ENCODE data around the gene MAGED4B. TPM values are rescaled to one million over a fixed set of nuclear protein-coding genes. Genes with fewer than 3 reads are reported as not detected.

Gene MAGED4B
- total and polyA plus RNA-seq, 2 donors (not counting 1 experiment from before 2014, with no cell fraction given): 23.5 to 44.4 TPM

DNA sequence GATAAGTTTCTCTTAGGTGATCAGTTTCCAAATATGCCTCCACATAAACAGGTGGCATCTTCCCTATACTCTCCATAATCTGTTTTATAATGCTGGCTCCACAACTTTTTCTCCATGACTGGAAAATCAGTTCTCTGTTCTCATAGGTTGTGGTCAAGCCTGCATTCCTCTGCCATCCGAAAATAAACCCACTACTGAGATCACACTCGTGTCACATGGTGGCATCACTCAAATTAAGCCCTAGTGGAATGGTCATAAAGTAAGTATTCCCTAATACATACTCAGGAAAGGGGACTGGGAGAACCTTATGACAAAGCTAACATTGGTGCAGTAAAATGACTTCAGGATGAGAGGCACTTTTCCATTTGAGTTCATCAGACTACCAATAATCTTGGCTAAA, 37.6 kb downstream of the MAGED4B start:
- DNase-seq (ENCODE audit: low read depth in 2 of 2): no peak
- Histone ChIP-seq H3K79me2 (ENCODE audit: control insufficient read depth, insufficient read depth, low read length) (no peaks in the 10 kb centered on the region), H3K27ac (ENCODE audit: insufficient read depth, low read length) (no peak overlapping the region), H3K27me3 (ENCODE audit: control insufficient read depth, insufficient read depth, low read length) (no peaks in the 10 kb centered on the region), H4K20me1 (ENCODE audit: control insufficient read depth, extremely low read depth, insufficient read depth, low read length) (no peaks in the 10 kb centered on the region), H2AFZ (ENCODE audit: low read length) (no peak overlapping the region), H3K4me3 (replicated peaks in 1 of 4; ENCODE audit: control extremely low read depth in 1 of 4, insufficient read depth in 1 of 4, low read depth in 3 of 4, low read length in 4 of 4) (no peak overlapping the region), H3K4me2 (ENCODE audit: extremely low read depth, insufficient read depth, low read length) (no peak overlapping the region), H3K9me3 (ENCODE audit: control insufficient read depth, insufficient read depth, low read depth, low read length) (no peaks in the 10 kb centered on the region), H3K4me1 (ENCODE audit: control insufficient read depth, extremely low read depth, insufficient read depth, low read length) (no peaks in the 10 kb centered on the region), H3K36me3 (ENCODE audit: control insufficient read depth, insufficient read depth, low read length) (no peaks in the 10 kb centered on the region), H3K9ac (ENCODE audit: insufficient read depth, low read length) (no peak overlapping the region)
- TF ChIP-seq EZH2 (IDR thresholded peaks at IDR 0.05; ENCODE audit: low read length, missing control alignments): no peak

DNA sequence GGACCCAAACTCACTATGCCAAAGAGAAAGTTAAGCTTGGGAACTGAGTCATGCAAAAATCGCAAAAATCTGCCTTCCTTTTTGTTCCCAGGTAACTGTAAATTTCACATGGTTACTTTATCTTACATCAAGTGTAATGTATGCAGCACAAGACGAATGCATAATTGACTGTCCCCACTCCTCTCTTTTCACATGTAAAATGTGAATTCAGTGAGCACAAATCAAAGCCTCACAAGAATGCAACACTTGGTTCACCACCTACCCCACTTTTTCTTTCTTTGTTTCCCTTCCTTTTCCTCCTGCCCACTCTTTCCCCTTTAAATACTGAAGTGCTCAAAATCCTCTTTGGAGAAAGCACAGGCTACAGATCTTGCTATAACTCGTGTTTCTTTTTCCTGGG, 53.2 kb downstream of the MAGED4B start:
- Histone ChIP-seq H4K20me1 (ENCODE audit: control insufficient read depth, extremely low read depth, insufficient read depth, low read length) (no peaks in the 10 kb centered on the region), H3K9ac (ENCODE audit: insufficient read depth, low read length) (no peak overlapping the region), H3K4me3 (replicated peaks in 1 of 4; ENCODE audit: control extremely low read depth in 1 of 4, insufficient read depth in 1 of 4, low read depth in 3 of 4, low read length in 4 of 4) (no peak overlapping the region), H3K9me3 (ENCODE audit: control insufficient read depth, insufficient read depth, low read depth, low read length) (no peaks in the 10 kb centered on the region), H3K27ac (ENCODE audit: insufficient read depth, low read length) (no peak overlapping the region), H3K36me3 (ENCODE audit: control insufficient read depth, insufficient read depth, low read length) (no peaks in the 10 kb centered on the region), H3K4me1 (ENCODE audit: control insufficient read depth, extremely low read depth, insufficient read depth, low read length) (no peaks in the 10 kb centered on the region), H3K27me3 (ENCODE audit: control insufficient read depth, insufficient read depth, low read length) (no peaks in the 10 kb centered on the region), H2AFZ (ENCODE audit: low read length) (no peak overlapping the region), H3K79me2 (ENCODE audit: control insufficient read depth, insufficient read depth, low read length) (no peaks in the 10 kb centered on the region), H3K4me2 (ENCODE audit: extremely low read depth, insufficient read depth, low read length) (no peak overlapping the region)
- no peak for DNase-seq (ENCODE audit: low read depth in 2 of 2)
- no peak for TF ChIP-seq EZH2 (IDR thresholded peaks at IDR 0.05; ENCODE audit: low read length, missing control alignments)
- TF ChIP-seq, protein P1, sequence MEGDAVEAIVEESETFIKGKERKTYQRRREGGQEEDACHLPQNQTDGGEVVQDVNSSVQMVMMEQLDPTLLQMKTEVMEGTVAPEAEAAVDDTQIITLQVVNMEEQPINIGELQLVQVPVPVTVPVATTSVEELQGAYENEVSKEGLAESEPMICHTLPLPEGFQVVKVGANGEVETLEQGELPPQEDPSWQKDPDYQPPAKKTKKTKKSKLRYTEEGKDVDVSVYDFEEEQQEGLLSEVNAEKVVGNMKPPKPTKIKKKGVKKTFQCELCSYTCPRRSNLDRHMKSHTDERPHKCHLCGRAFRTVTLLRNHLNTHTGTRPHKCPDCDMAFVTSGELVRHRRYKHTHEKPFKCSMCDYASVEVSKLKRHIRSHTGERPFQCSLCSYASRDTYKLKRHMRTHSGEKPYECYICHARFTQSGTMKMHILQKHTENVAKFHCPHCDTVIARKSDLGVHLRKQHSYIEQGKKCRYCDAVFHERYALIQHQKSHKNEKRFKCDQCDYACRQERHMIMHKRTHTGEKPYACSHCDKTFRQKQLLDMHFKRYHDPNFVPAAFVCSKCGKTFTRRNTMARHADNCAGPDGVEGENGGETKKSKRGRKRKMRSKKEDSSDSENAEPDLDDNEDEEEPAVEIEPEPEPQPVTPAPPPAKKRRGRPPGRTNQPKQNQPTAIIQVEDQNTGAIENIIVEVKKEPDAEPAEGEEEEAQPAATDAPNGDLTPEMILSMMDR (conservative IDR thresholded peaks at IDR 0.05 in 1 of 2, IDR thresholded peaks at IDR 0.05 in 1 of 2; ENCODE audit: low read depth in 1 of 2, low read length in 2 of 2): no peak

Other genes starting within 250 kb of the MAGED4B start
- 46.0 and 72.0 TPM in 2 replicates for gene MAGED1, start 175.6 kb downstream of the MAGED4B start, total RNA-seq
- gene MAGED1, start 175.6 kb downstream of the MAGED4B start, polyA plus RNA-seq: 334 and 390 TPM in 2 replicates
- gene MAGED4, start 115.7 kb upstream of the MAGED4B start, total RNA-seq: 26.9 and 31.1 TPM in 2 replicates
- gene MAGED4, start 115.7 kb upstream of the MAGED4B start, polyA plus RNA-seq: 22.2 and 33.4 TPM in 2 replicates

All from fibroblast of lung (primary cell).